NCI-H128 (cell line): Measurements from ENCODE around the gene GTF2B.
A peak's percentile ranks its signal among the peaks of the same experiment; 100 is the strongest.
"Not testable (repeated sequence)": the region's sequence is repeated elsewhere in the genome, so short reads cannot be mapped to it uniquely, and the experiment has no call there.

Experiments used
- DNase-seq: peaks from one replicate; lab custom pipeline; 2025; ENCODE audit not compliant: unreplicated experiment; lab: John Stamatoyannopoulos, UW

GTF2B gene

GRCh38 chr1:88891318-88891950 is at the start of gene GTF2B:
TSS of gene GTF2B (minus strand) at chr1:88891567. CDS start at chr1:88891499, 68 bp downstream.
- DNase-seq: peak; percentile 72

GRCh38 chr1:88938528-88938927 is 47.2 kb upstream of the GTF2B start:
- DNase-seq: not testable (repeated sequence)

- DNase-seq: no peak
These were observed 45.5 kb upstream of the GTF2B start for GRCh38 chr1:88936760-88937342.

- DNase-seq: no peak
These were observed 44.8 kb upstream of the GTF2B start for GRCh38 chr1:88936223-88936523.

- no peak for DNase-seq
These were observed 44.3 kb upstream of the GTF2B start for GRCh38 chr1:88935522-88936222.

- not testable (repeated sequence) for DNase-seq
These were observed 38.8 kb upstream of the GTF2B start for GRCh38 chr1:88930176-88930575.

GRCh38 chr1:88923224-88923623 is 31.9 kb upstream of the GTF2B start:
- no peak for DNase-seq

GRCh38 chr1:88922214-88922613 is 30.8 kb upstream of the GTF2B start:
- DNase-seq: no peak

- DNase-seq: no peak
These were observed 29.5 kb upstream of the GTF2B start for GRCh38 chr1:88920845-88921244.

- no peak for DNase-seq
These were observed 26.1 kb upstream of the GTF2B start for GRCh38 chr1:88917321-88918025.

- no peak for DNase-seq
These were observed 25.5 kb upstream of the GTF2B start for GRCh38 chr1:88916883-88917282.

GRCh38 chr1:88911800-88912199 is 20.4 kb upstream of the GTF2B start:
- DNase-seq: not testable (repeated sequence)

- DNase-seq: no peak
These were observed 19.8 kb upstream of the GTF2B start for GRCh38 chr1:88911161-88911560.

- no peak for DNase-seq
These were observed 19.0 kb upstream of the GTF2B start for GRCh38 chr1:88910401-88910800.

- no peak for DNase-seq
These were observed 9.5 kb upstream of the GTF2B start for GRCh38 chr1:88900883-88901282.

GRCh38 chr1:88897070-88897730 is 5.8 kb upstream of the GTF2B start:
- DNase-seq: no peak

GRCh38 chr1:88892357-88892877 is 1.1 kb upstream of the GTF2B start:
- DNase-seq: no peak

GRCh38 chr1:88891951-88892340 is 579 bp upstream of the GTF2B start:
- no peak for DNase-seq

GRCh38 chr1:88890791-88891317 is 513 bp downstream of the GTF2B start:
- DNase-seq: no peak

GRCh38 chr1:88890131-88890530 is 1.2 kb downstream of the GTF2B start:
- no peak for DNase-seq

- DNase-seq: no peak
These were observed 2.6 kb downstream of the GTF2B start for GRCh38 chr1:88888750-88889149.
